NOMO-1 treated with dmso at 0.1 percent for 144 hours (cell line): ENCODE data around the gene TRAF3.
"Not testable (repeated sequence)": the region's sequence is repeated elsewhere in the genome, so short reads cannot be mapped to it uniquely, and the experiment has no call there.

Experiments used
- DNase-seq: peaks from one replicate; lab custom pipeline; 2025; ENCODE audit not compliant: unreplicated experiment; lab: John Stamatoyannopoulos, UW

Gene TRAF3

GRCh38 chr14:102885737-102886447 is 108.6 kb downstream of the TRAF3 start:
- DNase-seq: no peak

GRCh38 chr14:102888748-102889147 is 111.5 kb downstream of the TRAF3 start:
- DNase-seq: no peak

GRCh38 chr14:102889615-102890014 is 112.4 kb downstream of the TRAF3 start:
- DNase-seq: no peak

- DNase-seq: no peak
Observed at GRCh38 chr14:102891111-102891510, 113.9 kb downstream of the TRAF3 start.

- no peak for DNase-seq
Observed at GRCh38 chr14:102891556-102891955, 114.3 kb downstream of the TRAF3 start.

- no peak for DNase-seq
Observed at GRCh38 chr14:102892651-102893050, 115.4 kb downstream of the TRAF3 start.

GRCh38 chr14:102893452-102893851 is 116.2 kb downstream of the TRAF3 start:
- no peak for DNase-seq

GRCh38 chr14:102896735-102897134 is 119.5 kb downstream of the TRAF3 start:
- not testable (repeated sequence) for DNase-seq

GRCh38 chr14:102897299-102898027 is 120.2 kb downstream of the TRAF3 start:
- no peak for DNase-seq

- no peak for DNase-seq
Observed at GRCh38 chr14:102898298-102898697, 121.0 kb downstream of the TRAF3 start.

GRCh38 chr14:102898776-102899515 is 121.7 kb downstream of the TRAF3 start:
- DNase-seq: no peak

GRCh38 chr14:102899516-102899900 is 122.3 kb downstream of the TRAF3 start:
- no peak for DNase-seq

GRCh38 chr14:102900631-102901571 is 123.7 kb downstream of the TRAF3 start:
- no peak for DNase-seq

- DNase-seq: peak; percentile 24
Observed at GRCh38 chr14:102901633-102902032, 124.4 kb downstream of the TRAF3 start.

GRCh38 chr14:102902086-102902485 is 124.8 kb downstream of the TRAF3 start:
- DNase-seq: no peak

GRCh38 chr14:102902523-102903247 is 125.4 kb downstream of the TRAF3 start:
- no peak for DNase-seq

GRCh38 chr14:102903248-102903888 is 126.1 kb downstream of the TRAF3 start:
- DNase-seq: no peak

- no peak for DNase-seq
Observed at GRCh38 chr14:102903889-102904512, 126.8 kb downstream of the TRAF3 start.
